GM18505 (cell line): Measurements from ENCODE around the gene GTF3C5.

Experiments used
- ATAC-seq: cut with Tn5 transposase; IDR thresholded peaks from one replicate; pipeline ENCODE4 v1.9.1; 2021; ENCODE audit not compliant: unreplicated experiment
- POLR2A ChIP-seq: IDR thresholded peaks from 4 replicates; pipeline ENCODE4 v1.6.1; 2011; ENCODE audit warnings: borderline replicate concordance; ENCODE audit not compliant: insufficient read depth, insufficient read length; ENCODE audit errors: extremely low read depth

GTF3C5 gene

DNA sequence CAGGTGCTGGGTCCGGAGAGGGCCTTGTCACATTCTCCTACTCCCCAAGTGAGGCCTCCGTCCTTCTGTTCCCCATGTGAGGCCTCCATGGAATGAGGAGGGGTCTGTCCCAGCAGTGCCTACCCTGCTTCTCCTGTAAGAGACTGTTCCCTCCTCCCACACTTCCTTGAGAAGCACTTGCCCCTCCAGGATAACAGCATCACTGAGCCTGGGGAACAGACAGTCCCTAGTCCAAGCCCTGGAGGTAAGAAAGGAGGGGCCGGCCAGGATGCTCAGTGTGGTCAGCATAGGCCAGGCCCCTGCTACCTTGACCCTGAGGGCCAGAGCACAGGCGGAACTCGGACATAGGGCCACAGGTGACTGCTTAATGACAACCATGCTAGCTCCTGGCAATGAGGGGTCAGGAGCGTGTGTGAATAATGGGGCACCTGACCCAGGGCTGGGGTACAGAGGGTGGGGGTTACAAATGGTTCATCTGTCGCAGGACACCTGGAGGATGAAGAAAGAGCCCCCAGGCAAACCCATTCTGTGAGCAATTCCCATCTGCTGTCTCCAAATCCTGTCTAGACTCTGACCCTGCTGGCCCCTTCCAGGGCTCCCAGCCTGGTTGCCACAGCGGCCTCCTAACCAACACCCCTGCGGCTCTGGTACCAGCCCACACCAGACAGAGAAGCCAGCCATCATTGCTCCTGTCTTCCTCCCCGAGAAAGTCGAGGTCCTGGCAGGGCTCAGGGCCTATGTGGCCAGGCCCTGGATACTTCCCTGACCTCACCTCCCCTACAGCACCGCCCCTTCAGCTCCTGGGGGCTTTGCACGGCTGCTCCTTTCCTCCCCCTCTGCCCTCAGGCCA is 69.9 kb downstream of the GTF3C5 start:
- no peak for TF ChIP-seq POLR2A
- ATAC-seq: no peak

DNA sequence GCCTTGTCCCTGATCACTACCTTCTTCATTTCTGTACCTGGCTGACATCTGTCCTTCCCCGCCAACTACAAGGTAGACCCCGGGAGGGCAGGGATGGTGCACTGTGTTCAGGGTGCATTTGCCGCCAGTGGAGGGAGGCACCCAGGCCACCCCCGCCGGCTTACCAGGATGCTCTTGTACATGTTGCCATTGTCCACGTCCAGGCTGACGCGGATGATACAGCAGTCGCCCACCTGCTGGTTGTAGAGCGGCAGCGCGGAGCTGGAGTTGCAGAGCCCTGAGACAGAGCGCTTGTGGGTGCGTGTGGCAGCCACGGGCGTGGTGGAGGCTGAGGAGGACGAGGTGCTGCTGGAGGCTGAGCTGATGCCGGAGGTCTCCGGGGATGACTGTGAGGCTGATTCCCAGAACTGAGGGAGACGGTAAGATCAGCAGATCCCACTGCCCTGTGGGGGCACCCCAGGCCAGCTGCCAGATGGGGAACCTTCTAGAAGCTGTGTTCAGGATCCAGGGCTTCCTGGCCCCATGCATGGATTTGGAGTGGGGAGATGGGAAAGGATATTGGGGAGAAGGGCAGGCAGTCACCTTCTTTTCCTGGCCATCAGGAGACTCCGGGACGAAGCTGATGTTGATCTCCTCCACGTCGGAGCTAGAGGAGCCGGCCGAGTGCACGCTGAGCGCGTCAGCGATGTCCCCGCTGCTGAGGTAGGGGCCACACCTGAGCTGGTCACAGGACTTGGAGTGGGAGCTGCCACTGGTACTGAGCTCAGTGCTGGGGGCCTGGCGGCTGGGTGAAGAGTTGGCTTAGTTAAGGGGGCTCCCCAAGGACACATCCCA is 70.8 kb downstream of the GTF3C5 start:
- no peak for ATAC-seq

DNA sequence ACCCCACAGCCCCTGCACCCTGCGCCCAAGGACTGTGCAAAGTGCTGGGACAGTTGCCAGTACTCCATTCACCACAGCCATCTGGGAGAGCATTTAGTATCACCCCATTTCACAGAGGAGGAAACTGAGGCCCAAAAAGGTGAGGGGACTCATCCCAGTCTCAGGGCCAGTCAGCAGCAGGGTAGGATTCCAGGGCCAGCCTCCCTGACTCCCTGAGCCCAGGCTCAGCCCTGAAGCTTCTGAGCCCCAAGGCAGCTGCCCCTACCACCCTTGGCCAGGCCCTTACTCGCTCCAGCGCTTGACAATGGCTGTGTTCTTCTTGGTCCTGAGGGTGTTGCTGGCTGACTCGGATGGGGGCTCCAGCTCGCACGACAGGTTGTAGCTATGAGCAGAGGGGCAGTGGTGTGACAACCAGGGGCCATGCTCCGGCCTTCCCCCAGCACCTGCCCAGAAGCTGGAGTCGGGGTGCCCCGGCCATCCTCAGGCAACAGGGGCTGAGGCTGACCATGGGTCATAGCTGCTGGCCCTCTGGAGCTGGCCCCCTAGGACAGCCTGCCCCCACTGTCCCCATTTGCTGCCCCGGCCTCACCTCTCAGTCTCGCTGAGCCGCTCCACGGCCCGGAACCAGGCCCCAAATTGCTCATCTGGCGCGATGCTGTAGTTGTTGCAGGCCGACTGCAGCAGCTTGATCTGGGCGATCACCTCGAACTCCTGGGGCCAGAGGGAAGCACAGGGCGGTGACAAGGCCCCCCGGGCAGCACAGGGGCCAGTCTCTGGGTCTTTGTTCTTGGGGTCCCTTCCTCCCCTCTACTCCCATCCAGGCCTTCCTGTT is 71.6 kb downstream of the GTF3C5 start:
- TF ChIP-seq POLR2A: no peak
- ATAC-seq: no peak

More for the DNA sequence above, 70.8 kb downstream of the GTF3C5 start:
- TF ChIP-seq POLR2A: no peak

DNA sequence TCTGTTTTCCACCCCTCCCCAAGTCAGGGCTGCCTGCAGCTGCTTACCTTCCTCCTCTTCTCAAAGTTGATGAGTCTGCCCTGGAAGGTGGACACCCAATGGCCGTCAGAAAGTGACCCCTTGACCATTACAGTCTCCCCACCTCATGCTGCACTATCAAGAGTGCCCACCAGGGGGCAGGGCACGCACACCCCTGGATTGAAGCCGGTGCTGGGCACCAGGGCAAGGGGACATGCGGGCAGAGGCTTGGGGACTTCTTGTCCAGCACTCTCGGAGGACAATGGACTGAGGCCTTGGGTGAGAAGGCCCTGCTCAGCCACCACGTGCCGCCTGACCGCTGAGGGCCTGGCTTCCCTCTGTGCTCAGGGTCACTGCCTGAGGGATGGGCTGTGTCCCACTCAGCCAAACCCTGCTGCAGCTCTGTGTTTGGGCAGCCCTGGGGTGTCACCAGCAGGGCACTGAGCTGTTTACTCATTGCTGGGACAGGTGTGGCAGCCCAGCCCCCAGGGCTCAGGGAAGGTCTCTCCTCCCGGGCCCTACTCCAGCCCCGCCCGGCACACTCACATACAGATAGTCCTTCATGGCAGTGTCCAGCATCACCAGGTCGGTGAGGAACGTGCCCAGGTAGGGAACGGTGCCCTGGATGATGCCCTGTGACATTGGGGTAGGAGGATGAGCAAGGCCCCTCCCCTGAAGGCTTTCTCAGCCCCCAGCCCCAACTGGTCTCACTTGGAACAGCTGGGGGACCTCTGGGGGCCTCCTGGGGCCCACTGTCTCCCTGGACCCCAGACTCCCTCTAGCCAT is 72.6 kb downstream of the GTF3C5 start:
- ATAC-seq: no peak
- TF ChIP-seq POLR2A: no peak

DNA sequence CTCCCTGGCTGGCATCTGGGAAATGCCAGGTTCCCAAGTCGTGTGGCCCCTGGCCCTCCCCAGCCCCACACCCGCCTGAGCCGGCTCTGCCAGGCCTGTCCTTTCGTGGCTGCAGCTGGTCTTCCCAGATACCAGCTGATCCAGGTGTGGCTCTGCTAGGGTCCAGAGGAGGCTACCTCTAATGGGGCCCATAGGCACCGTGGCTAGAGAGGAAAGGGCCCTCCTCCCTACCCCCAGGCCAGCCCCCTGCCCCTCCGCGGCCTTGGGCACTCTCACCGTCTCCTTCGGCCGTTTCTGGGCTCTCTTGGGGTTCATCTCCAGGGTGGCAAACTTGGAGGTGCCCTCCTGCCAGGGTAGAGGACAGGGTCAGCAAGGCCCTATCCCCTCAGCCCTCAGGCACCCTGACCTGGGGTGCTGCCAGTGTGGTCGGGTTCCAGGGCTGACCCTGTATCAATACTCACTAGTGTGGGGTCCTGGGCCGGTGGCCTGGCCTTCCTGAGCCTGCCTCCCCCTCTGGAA is 73.2 kb downstream of the GTF3C5 start:
- ATAC-seq: no peak
- no peak for TF ChIP-seq POLR2A

DNA sequence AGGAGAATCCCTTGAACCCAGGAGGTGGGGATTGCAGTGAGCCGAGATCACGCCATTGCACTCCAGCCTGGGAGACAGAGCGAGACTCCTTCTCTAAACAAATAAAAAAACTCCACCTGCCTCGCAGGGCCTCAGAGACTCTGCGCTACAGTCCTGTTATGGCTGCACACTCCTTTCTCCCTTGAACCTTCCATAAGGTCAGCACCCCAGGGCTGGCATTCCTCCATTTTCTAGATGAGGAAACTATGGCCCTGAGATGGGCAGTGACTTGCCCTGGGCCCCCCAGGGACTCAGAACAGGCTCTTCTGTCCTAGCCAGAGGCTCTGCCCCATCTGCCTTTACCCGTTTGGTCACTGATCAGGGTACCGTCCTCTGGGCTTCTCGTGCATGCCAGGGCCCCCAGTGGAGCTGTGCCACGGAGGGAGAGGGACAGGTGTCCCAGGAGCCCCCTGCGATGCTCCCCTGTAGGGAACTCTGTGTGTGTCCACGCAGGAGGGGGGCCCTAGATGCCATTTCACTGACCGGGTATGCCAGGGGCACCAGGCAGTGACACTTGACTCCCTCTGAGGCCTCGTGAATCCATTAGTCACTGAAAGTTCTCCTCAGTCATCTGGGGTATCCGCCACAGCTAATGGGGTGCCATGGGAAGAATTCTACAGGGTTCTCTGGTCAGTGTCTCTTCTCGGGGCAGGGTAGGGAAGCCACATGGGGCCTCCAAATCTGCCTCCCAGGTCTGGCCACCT is 74.1 kb downstream of the GTF3C5 start:
- no peak for ATAC-seq
- TF ChIP-seq POLR2A: no peak

DNA sequence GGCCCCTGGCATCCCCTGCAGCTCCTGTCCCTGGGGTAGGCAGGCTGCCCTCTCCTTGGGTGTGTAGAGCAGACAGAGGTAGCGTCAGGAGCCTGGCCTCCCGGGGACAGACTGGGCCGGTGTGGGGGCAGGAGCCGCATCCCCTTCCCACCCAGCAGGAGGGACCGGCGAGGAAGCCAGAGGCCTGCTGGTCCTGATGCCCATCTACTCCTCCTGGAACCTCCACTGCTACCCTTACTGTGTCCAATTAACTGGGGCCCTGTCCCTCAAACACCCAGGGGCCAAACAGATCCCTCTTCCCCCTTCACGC is 74.6 kb downstream of the GTF3C5 start:
- TF ChIP-seq POLR2A: no peak

DNA sequence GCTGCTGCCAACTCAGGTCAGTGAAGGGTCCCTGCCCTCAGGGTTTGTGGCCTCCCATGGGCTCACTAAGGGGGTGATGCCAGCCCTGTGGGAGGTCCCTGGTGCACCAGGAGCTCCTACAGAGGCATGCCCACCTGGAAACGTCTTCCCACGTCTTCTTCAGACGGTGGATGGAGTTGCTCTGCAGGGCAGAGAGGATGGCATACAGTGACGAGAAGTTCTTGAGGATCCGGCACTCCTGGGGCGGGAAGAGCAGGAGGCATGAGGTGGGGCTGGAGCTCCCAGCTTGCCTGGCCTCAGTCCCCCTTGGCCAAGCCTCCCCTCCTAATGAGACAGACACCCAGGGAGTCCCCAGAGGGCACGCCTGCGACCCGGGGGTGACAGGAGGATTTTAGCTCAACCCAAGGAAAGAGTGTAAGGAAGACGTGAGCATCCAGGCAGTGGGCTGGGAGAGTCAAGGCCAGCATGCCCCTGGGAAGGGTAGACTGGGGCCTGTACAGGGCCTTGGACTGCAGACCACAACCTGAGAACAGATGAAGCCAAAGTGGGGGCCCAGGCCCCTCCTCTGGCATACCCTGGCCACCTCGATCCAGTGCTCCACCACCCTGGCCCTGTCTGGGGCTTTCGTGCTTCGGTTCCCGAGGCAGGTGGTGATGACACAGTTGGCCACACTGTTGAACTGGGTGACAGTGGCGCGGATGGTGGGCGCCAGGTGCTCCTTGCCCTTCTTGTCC is 75.9 kb downstream of the GTF3C5 start:
- no peak for TF ChIP-seq POLR2A
- ATAC-seq: no peak

More for the DNA sequence above, 74.6 kb downstream of the GTF3C5 start:
- ATAC-seq: no peak

DNA sequence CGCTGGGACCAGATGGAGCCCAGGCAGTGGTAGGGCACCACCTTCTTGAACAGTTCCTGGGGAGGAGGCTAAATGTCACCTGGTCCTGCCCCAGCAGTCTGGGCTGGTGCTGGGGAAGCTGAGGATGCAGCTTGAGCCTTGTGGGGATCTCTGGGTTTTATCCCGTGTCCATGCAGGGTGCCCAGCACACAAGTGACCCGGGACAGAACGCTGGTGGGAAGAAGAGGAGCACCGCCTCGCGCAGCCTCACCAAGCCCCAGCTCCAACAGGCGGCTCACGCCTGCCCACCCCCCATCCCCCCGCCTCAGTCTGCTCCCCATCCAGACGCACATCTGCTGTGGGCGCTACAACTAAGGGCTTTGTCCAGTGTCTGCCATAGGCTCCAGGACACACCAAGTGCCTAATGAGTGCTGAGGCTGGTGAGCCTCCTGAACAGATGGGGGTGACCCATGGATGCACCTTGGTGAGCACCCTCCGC is 76.5 kb downstream of the GTF3C5 start:
- ATAC-seq: no peak
- no peak for TF ChIP-seq POLR2A
